Measurements from ENCODE around the gene ACOT7.

DNA sequence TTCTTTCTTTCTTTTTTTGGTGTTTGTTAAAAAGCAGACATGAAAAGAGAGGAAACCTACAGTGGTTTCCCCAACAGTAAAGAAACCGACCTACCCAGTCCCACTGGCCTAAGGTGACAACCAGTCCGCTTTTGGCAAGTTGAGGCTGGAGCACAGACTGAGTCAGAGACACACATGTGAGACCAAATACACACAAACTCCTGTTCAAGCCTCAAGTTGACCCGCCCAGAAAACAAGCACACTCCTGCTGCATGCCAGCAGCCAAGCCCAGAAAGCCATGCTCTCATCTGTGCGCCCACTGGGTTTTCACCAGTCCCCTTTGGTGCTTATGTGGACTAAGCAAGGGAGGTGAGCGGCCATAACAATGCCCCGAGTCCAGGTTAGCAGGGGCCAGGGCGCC, 68.1 kb downstream of the ACOT7 start:
- TF ChIP-seq, protein P1, sequence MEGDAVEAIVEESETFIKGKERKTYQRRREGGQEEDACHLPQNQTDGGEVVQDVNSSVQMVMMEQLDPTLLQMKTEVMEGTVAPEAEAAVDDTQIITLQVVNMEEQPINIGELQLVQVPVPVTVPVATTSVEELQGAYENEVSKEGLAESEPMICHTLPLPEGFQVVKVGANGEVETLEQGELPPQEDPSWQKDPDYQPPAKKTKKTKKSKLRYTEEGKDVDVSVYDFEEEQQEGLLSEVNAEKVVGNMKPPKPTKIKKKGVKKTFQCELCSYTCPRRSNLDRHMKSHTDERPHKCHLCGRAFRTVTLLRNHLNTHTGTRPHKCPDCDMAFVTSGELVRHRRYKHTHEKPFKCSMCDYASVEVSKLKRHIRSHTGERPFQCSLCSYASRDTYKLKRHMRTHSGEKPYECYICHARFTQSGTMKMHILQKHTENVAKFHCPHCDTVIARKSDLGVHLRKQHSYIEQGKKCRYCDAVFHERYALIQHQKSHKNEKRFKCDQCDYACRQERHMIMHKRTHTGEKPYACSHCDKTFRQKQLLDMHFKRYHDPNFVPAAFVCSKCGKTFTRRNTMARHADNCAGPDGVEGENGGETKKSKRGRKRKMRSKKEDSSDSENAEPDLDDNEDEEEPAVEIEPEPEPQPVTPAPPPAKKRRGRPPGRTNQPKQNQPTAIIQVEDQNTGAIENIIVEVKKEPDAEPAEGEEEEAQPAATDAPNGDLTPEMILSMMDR (conservative IDR thresholded peaks at IDR 0.05; ENCODE audit: low read length) = no peak
- TF ChIP-seq EZH2phosphoT487 (IDR thresholded peaks at IDR 0.05; ENCODE audit: borderline replicate concordance, low read depth, low read length) = no peak

Measured in OCI-LY7 (cell line).